Breast epithelium (tissue), 3 donors: ENCODE data around the gene OR6C74.

Experiments used
- CTCF ChIP-seq, 3 donors: fragments of 450-650 bp; IDR thresholded peaks; one replicate each; pipeline ENCODE4 v1.5.1; 2016 to 2017; ENCODE audit warnings: antibody characterized with exemption in 3 of 3, mild to moderate bottlenecking in 3 of 3, moderate library complexity in 3 of 3
- POLR2A ChIP-seq: fragments of 450-650 bp; IDR thresholded peaks from one replicate; pipeline ENCODE4 v1.6.1; 2016; ENCODE audit warnings: antibody characterized with exemption, mild to moderate bottlenecking, moderate library complexity
- POLR2AphosphoS5 ChIP-seq, 3 donors: sonication (generic); formaldehyde crosslinking; IDR thresholded peaks; one replicate each; pipeline ENCODE4 v1.6.1; 2017; ENCODE audit warnings: antibody characterized with exemption in 3 of 3

- TF ChIP-seq CTCF (IDR thresholded peaks at IDR 0.05): no peak
- TF ChIP-seq POLR2AphosphoS5 (IDR thresholded peaks at IDR 0.05): no peak
- TF ChIP-seq POLR2A: no peak
Observed at GRCh38 chr12:55227643-55228042, 16.8 kb upstream of the OR6C74 start.
